Prostate gland (tissue), 2 donors: ENCODE data around the gene DDX5. TPM values are rescaled to one million over a fixed set of nuclear protein-coding genes. Genes with fewer than 3 reads are reported as not detected.
A peak's percentile ranks its signal among the peaks of the same experiment; 100 is the strongest.

Source experiments
- DNase-seq: peaks from one replicate; pipeline ENCODE4 v3.0.0-alpha.2; 2019; ENCODE audit warnings: low spot score
- H3K27ac ChIP-seq, 2 donors: fragments of 200-600 bp; sonication (generic); 2 replicates each; pipeline ENCODE4 v1.5.1; 2017 to 2019
- H3K27me3 ChIP-seq: fragments of 200-600 bp; sonication (generic); replicated peaks from 2 replicates; pipeline ENCODE4 v1.5.1; 2019; ENCODE audit not compliant: insufficient read depth
- H3K36me3 ChIP-seq, 2 donors: fragments of 200-600 bp; sonication (generic); 1 replicate in 1 of 2; 2 replicates in 1 of 2; pipeline versions ENCODE4 v1.5.1 to v1.8.1; 2017 to 2019
- H3K4me1 ChIP-seq: fragments of 200-600 bp; sonication (generic); replicated peaks from 2 replicates; pipeline ENCODE4 v1.5.1; 2019
- H3K4me3 ChIP-seq, 2 donors: fragments of 200-600 bp; sonication (generic); 2 replicates each; pipeline ENCODE4 v1.5.1; 2017 to 2019
- H3K9me3 ChIP-seq: fragments of 200-600 bp; sonication (generic); 2 replicates; pipeline ENCODE4 v1.5.1; 2017
- POLR2A ChIP-seq: fragments of 450-650 bp; IDR thresholded peaks from one replicate; pipeline ENCODE4 v1.6.1; 2016; ENCODE audit warnings: antibody characterized with exemption, mild to moderate bottlenecking
- POLR2AphosphoS5 ChIP-seq: sonication (generic); formaldehyde crosslinking; IDR thresholded peaks from one replicate; pipeline ENCODE4 v1.6.1; 2017; ENCODE audit warnings: antibody characterized with exemption
- WGBS: methylation state at CpG from one replicate; pipeline ENCODE4 v1.1.5; 2018; 5-methylcytosine and 5-hydroxymethylcytosine counted together
- intact Hi-C: fragments of 100-400 bp; cut with DNase I; formaldehyde crosslinking; loops from one replicate; pipeline ENCODE4 v1.14.2; 2022
- total RNA-seq, 2 donors: library from RNA; depleted of rRNA; stranded (reverse); fragments of >200 nt; gene quantifications; one replicate each; pipeline ENCODE4 v1.1.0, GENCODE V29; 2016
- TF ChIP-seq, protein P1 (sequence below), 4 experiments: fragments of 200-600 bp in 2 of 4; fragments of 450-650 bp in 2 of 4; sonication (generic) in 2 of 4; IDR thresholded peaks; 1 replicate in 3 of 4; 2 replicates in 1 of 4; pipeline ENCODE4 v1.5.1; 2016 to 2019; ENCODE audit warnings: antibody characterized with exemption in 4 of 4, mild to moderate bottlenecking in 2 of 4, moderate library complexity in 2 of 4

DDX5 gene
- total RNA-seq, 2 donors from 2014 or later = 1,009 to 1,102 TPM

DNA sequence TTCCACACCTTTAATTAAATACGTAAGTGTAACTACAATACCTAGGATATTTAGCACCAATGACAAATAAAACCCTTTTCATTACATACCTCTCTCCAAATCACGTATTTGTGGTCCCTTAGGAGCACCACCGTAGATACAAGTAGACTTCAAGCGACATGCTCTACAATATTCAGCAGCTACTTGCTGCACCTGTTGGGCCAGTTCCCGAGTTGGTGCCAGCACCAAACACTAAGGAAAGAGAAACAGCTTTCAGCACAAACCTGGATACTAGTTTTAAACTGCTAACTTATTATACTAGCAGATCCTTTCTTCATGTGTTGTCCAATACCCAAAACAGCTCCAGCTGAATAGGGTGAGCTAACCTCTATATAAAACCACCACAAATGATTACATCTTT, 2.7 kb downstream of the DDX5 start:
- TF ChIP-seq POLR2AphosphoS5 (no peak), POLR2A (no peak)
- TF ChIP-seq, protein P1, sequence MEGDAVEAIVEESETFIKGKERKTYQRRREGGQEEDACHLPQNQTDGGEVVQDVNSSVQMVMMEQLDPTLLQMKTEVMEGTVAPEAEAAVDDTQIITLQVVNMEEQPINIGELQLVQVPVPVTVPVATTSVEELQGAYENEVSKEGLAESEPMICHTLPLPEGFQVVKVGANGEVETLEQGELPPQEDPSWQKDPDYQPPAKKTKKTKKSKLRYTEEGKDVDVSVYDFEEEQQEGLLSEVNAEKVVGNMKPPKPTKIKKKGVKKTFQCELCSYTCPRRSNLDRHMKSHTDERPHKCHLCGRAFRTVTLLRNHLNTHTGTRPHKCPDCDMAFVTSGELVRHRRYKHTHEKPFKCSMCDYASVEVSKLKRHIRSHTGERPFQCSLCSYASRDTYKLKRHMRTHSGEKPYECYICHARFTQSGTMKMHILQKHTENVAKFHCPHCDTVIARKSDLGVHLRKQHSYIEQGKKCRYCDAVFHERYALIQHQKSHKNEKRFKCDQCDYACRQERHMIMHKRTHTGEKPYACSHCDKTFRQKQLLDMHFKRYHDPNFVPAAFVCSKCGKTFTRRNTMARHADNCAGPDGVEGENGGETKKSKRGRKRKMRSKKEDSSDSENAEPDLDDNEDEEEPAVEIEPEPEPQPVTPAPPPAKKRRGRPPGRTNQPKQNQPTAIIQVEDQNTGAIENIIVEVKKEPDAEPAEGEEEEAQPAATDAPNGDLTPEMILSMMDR (IDR thresholded peaks at IDR 0.05) = no peak
- WGBS = 56% methylated on average over 5 of the region's 5 CpGs
- H3K9me3 ChIP-seq = no peaks in the 10 kb centered on the region
- H3K27ac ChIP-seq = peak overlapping the region in 1 of 2 donors; percentile 0
- no peaks in the 10 kb centered on the region for H3K27me3 ChIP-seq
- peaks cover 23 to 27% of the 10 kb centered on the region in 2 donors for H3K36me3 ChIP-seq
- H3K4me3 ChIP-seq = no peak overlapping the region
- no peak for DNase-seq
- intact Hi-C loops = loop anchor here (5.0 to 10.0 kb wide), 2 partner anchors 159 to 179 kb away; partner anchors contain the start of gene SMURF2
- H3K4me1 ChIP-seq = peaks cover 9% of the 10 kb centered on the region

- no peaks in the 10 kb centered on the region for H3K9me3 ChIP-seq
- no peak overlapping the region for H3K4me3 ChIP-seq
- peaks cover 10% of the 10 kb centered on the region for H3K4me1 ChIP-seq
- no peaks in the 10 kb centered on the region for H3K27me3 ChIP-seq
- no peak overlapping the region for H3K27ac ChIP-seq
- TF ChIP-seq POLR2AphosphoS5 = no peak
- TF ChIP-seq, protein P1 (IDR thresholded peaks at IDR 0.05) = no peak
- no peak for TF ChIP-seq POLR2A
- peaks cover 23 to 27% of the 10 kb centered on the region in 2 donors for H3K36me3 ChIP-seq
- WGBS = 70% methylated on average over 2 of the region's 2 CpGs
- intact Hi-C loops = loop anchor here (5.0 to 10.0 kb wide), 2 partner anchors 159 to 178 kb away; partner anchors contain the start of gene SMURF2
- no peak for DNase-seq
These were observed 3.3 kb downstream of the DDX5 start for GRCh38 chr17:64502809-64503208.

DNA sequence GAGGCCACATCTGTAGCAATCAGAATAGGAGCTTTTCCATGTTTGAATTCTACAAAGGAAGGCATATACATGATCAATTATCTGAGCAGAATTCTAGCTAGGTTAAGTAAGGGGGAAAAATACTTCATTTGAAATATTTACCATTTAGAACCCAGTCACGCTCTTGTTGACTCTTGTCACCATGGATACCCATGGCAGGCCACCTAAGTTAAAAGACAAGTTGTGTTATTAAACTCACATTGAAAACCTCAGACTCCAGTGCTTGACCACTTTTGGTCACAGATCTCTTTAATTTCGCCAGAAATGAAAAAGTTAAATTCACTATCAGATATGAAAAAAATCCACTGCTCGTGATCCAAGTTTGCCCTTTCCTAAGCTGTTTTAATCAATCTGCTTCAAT, 4.1 kb downstream of the DDX5 start:
- no peak overlapping the region for H3K27ac ChIP-seq
- 70% methylated on average over 3 of the region's 3 CpGs for WGBS
- no peak overlapping the region for H3K4me3 ChIP-seq
- H3K4me1 ChIP-seq = peaks cover 17% of the 10 kb centered on the region
- no peak for TF ChIP-seq POLR2AphosphoS5
- TF ChIP-seq, protein P1 (IDR thresholded peaks at IDR 0.05) = no peak
- intact Hi-C loops = loop anchor here (5.0 to 10.0 kb wide), 2 partner anchors 160 to 177 kb away; partner anchors contain the start of gene SMURF2
- H3K36me3 ChIP-seq = peaks cover 23 to 27% of the 10 kb centered on the region in 2 donors
- no peaks in the 10 kb centered on the region for H3K27me3 ChIP-seq
- DNase-seq = no peak
- H3K9me3 ChIP-seq = no peaks in the 10 kb centered on the region

DNA sequence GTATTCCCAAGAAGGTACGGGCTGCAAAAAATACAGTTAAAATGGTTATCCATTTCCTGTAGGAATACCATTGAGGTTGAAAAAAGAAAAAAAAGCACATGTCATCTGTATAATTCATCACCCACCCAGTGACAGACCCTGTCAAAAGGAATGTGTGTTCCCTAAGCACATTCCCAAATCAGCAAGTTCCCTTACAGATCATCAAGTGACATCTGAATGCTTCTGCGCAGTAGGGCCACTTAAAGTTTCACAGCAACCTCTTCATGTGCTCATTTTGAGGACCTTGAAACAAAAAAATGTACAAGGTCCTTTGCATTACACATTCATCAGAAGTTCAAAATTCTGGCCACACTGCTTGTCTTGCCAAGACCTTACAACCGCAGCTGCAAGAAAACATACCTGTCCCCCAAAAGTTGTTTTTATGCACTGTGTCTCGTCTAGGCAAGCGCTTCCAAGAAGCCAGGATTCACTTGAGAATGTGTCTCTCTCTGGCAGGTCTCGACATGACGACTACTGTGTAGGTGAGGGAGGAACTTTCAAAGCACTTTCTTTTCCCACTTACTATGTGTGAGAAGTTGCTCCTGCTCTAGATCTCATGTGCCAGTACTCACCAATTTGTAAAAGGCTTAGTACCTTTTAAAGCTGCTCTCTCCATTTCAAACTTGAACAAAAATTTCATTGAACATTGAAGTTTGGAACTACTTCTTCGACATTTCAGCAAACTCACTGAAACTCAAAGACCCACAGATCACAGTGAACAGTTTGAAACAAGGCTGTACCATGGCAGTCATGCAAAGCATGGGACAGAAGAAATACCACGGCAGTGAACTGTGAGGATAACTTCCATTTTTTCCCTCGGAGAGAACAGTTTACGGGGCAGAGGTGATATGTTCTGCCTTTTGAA, 5.0 kb downstream of the DDX5 start:
- peaks cover 23 to 27% of the 10 kb centered on the region in 2 donors for H3K36me3 ChIP-seq
- TF ChIP-seq, protein P1 (IDR thresholded peaks at IDR 0.05) = no peak
- TF ChIP-seq POLR2A = no peak
- TF ChIP-seq POLR2AphosphoS5 = no peak
- intact Hi-C loops = loop anchor here (5.0 to 10.0 kb wide), 2 partner anchors 161 to 176 kb away; partner anchors contain the start of gene SMURF2
- DNase-seq = no peak
- peaks cover 17% of the 10 kb centered on the region for H3K4me1 ChIP-seq
- H3K4me3 ChIP-seq = no peak overlapping the region
- no peaks in the 10 kb centered on the region for H3K27me3 ChIP-seq
- no peak overlapping the region for H3K27ac ChIP-seq
- WGBS = 56% methylated on average over 11 of the region's 11 CpGs
- no peaks in the 10 kb centered on the region for H3K9me3 ChIP-seq
